BLaER1 (cell line): Measurements from ENCODE around the gene LRRC8C.

ENCODE experiments used
- H3K27ac ChIP-seq: shearing (Covaris generic); formaldehyde crosslinking; 2 replicates; pipeline ENCODE4 v1.8.1; 2022
- H3K27me3 ChIP-seq: shearing (Covaris generic); formaldehyde crosslinking; 2 replicates; pipeline ENCODE4 v1.8.1; 2022
- H3K36me3 ChIP-seq: shearing (Covaris generic); formaldehyde crosslinking; 2 replicates; pipeline ENCODE4 v1.8.1; 2022
- H3K4me1 ChIP-seq: shearing (Covaris generic); formaldehyde crosslinking; 2 replicates; pipeline ENCODE4 v1.8.1; 2022
- H3K4me2 ChIP-seq: shearing (Covaris generic); formaldehyde crosslinking; 2 replicates; pipeline ENCODE4 v1.8.1; 2022
- H3K4me3 ChIP-seq: shearing (Covaris generic); formaldehyde crosslinking; 2 replicates; pipeline ENCODE4 v1.8.1; 2022
- H3K9ac ChIP-seq: shearing (Covaris generic); formaldehyde crosslinking; 2 replicates; pipeline ENCODE4 v1.8.1; 2022
- H3K9me3 ChIP-seq: shearing (Covaris generic); formaldehyde crosslinking; 2 replicates; pipeline ENCODE4 v1.8.1; 2022
- H4K20me1 ChIP-seq: shearing (Covaris generic); formaldehyde crosslinking; 2 replicates; pipeline ENCODE4 v1.8.1; 2022
- Cebpa-rat ChIP-seq: shearing (Covaris generic); IDR thresholded peaks from 2 replicates; pipeline ENCODE4 v1.8.1; 2022

LRRC8C gene

GRCh38 chr1:89724369-89725010 is 91.6 kb downstream of the LRRC8C start:
- Histone ChIP-seq H3K4me3 (no peak overlapping the region), H3K4me2 (peak overlapping the region; percentile 58), H3K9me3 (no peaks in the 10 kb centered on the region; the same call in 1 of the 2 replicates), H4K20me1 (no peaks in the 10 kb centered on the region), H3K9ac (no peak overlapping the region), H3K4me1 (peaks cover 71% of the 10 kb centered on the region), H3K27ac (peak overlapping the region; percentile 52), H3K27me3 (no peaks in the 10 kb centered on the region), H3K36me3 (0 out of 2 replicates have a peak, but pooled peaks cover 4% of the 10 kb centered on the region)
- TF ChIP-seq Cebpa-rat: no peak

- no peaks in the 10 kb centered on the region for H4K20me1 ChIP-seq
- H3K27me3 ChIP-seq: no peaks in the 10 kb centered on the region
- H3K4me1 ChIP-seq: peaks cover 66% of the 10 kb centered on the region
- H3K36me3 ChIP-seq: 0 out of 2 replicates have a peak, but pooled peaks cover 4% of the 10 kb centered on the region
- no peak overlapping the region for H3K9ac ChIP-seq
- H3K9me3 ChIP-seq: no peaks in the 10 kb centered on the region; the same call in 1 of the 2 replicates
- no peak for TF ChIP-seq Cebpa-rat
- no peak overlapping the region for H3K4me3 ChIP-seq
- H3K27ac ChIP-seq: peak overlapping the region; percentile 52
- peak overlapping the region; percentile 58 for H3K4me2 ChIP-seq
Measured at GRCh38 chr1:89725011-89725370, 92.1 kb downstream of the LRRC8C start.

GRCh38 chr1:89725631-89726030 is 92.7 kb downstream of the LRRC8C start:
- 0 out of 2 replicates have a peak, but pooled peaks cover 4% of the 10 kb centered on the region for H3K36me3 ChIP-seq
- H3K9me3 ChIP-seq: no peaks in the 10 kb centered on the region; the same call in 1 of the 2 replicates
- no peak overlapping the region for H3K4me3 ChIP-seq
- H3K4me1 ChIP-seq: peaks cover 59% of the 10 kb centered on the region
- no peaks in the 10 kb centered on the region for H4K20me1 ChIP-seq
- 0 out of 2 replicates have a peak overlapping the region, but pooled peaks have one; percentile 58 for H3K4me2 ChIP-seq
- no peak for TF ChIP-seq Cebpa-rat
- H3K27ac ChIP-seq: 0 out of 2 replicates have a peak overlapping the region, but pooled peaks have one; percentile 5
- no peak overlapping the region for H3K9ac ChIP-seq
- H3K27me3 ChIP-seq: no peaks in the 10 kb centered on the region

DNA sequence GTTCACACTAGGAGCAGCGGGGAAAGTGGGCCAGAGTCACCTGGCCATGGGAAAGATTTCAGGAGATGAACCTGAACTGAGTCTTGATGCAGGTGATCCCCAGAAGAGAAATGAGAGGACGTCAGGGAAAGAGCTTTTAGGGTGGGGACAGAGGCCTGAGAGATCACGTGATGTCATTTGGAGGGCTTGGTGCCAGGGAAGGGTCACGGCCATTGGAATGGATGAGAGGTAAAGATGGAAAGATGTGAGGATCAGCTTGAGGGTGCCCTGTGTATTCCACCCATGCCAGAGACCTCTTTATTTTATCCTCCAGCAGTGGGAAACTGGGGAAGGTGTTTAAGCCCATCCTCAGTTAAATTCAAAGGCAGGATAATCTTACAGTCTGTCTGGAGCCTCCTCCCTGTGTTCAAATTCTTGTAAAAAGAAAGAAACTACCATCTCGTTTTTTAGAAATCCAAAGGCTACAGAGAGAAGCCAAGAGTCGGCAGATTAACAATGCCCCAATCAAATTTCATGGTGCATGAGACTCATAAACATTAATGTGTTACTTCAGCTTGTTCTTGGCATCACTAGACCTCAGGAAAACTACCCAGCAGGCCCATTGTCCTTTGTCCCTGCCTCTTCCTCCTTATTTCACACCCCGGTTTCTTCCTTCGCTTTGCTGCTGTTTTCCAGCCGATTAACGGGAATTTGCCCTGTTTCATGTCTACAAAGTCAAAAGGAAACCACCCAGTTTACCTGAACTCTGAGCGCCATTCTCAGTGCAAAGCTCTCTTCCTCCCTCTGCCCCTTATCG is 94.8 kb downstream of the LRRC8C start:
- no peak overlapping the region for H3K9ac ChIP-seq
- H3K4me3 ChIP-seq: no peak overlapping the region
- peaks cover 45% of the 10 kb centered on the region for H3K4me1 ChIP-seq
- no peak overlapping the region for H3K27ac ChIP-seq
- H3K27me3 ChIP-seq: no peaks in the 10 kb centered on the region
- TF ChIP-seq Cebpa-rat: no peak
- 0 out of 2 replicates have a peak, but pooled peaks cover 4% of the 10 kb centered on the region for H3K36me3 ChIP-seq
- H3K4me2 ChIP-seq: peak overlapping the region; percentile 19
- no peaks in the 10 kb centered on the region for H4K20me1 ChIP-seq
- no peaks in the 10 kb centered on the region; the same call in 1 of the 2 replicates for H3K9me3 ChIP-seq

DNA sequence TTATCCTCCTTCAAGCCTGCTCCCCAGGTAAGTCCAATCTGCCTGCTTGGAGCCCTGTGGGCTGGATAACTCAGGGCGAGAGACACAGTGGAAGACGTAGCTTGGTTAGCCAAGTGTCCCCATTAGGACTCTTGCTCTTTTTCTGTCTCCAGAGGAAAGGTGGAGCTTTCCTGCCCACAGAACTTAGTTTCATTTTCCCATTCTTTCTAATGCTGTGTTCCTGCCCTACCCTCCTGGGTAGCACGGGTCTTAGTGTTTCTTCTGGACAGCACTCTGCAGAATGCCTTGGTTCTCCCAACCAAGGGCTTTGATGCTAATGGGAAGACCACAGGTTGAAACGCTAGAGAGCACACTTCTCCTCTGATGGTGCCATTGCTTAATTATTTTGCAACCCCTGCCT is 95.5 kb downstream of the LRRC8C start:
- peak overlapping the region; percentile 19 for H3K4me2 ChIP-seq
- no peaks in the 10 kb centered on the region for H3K27me3 ChIP-seq
- no peak overlapping the region for H3K9ac ChIP-seq
- TF ChIP-seq Cebpa-rat: no peak
- H3K4me3 ChIP-seq: no peak overlapping the region
- no peak overlapping the region for H3K27ac ChIP-seq
- H4K20me1 ChIP-seq: no peaks in the 10 kb centered on the region
- H3K9me3 ChIP-seq: no peaks in the 10 kb centered on the region; the same call in 1 of the 2 replicates
- H3K36me3 ChIP-seq: 0 out of 2 replicates have a peak, but pooled peaks cover 4% of the 10 kb centered on the region
- H3K4me1 ChIP-seq: peaks cover 38% of the 10 kb centered on the region

GRCh38 chr1:89732206-89732605 is 99.3 kb downstream of the LRRC8C start:
- Histone ChIP-seq H3K9ac (no peak overlapping the region), H3K27me3 (no peaks in the 10 kb centered on the region), H3K4me3 (no peak overlapping the region), H4K20me1 (no peaks in the 10 kb centered on the region), H3K9me3 (no peaks in the 10 kb centered on the region), H3K4me1 (peaks cover 16% of the 10 kb centered on the region), H3K36me3 (no peaks in the 10 kb centered on the region), H3K4me2 (no peak overlapping the region), H3K27ac (no peak overlapping the region)
- TF ChIP-seq Cebpa-rat: no peak

DNA sequence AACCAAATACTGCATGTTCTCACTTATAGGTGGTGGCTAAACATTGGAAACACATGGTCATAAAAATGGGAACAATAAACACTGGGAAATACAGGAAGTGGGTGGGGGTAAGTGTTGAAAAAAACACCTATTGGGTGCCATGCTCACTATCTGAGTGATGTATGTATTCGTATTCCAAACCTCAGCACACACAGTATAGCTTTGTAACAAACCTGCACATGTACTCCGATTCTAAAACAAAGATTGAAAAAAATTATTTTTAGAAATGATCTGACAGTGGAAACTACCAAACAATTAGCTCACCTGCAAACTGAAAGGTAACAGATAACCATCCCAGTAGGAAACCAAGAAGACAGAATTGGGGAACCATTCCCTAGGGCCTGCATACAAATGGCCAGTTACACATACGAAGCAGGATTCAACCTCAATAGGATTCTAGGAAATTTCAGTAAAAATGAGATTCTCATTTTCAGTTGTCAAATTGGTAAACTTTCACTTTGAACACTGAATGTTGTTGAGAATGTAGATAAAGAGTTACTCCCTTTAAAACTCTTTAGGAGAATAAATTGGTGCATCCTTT is 99.8 kb downstream of the LRRC8C start:
- H3K27ac ChIP-seq: no peak overlapping the region
- no peaks in the 10 kb centered on the region for H3K36me3 ChIP-seq
- no peak overlapping the region for H3K4me2 ChIP-seq
- no peak overlapping the region for H3K9ac ChIP-seq
- H3K9me3 ChIP-seq: no peaks in the 10 kb centered on the region
- no peak overlapping the region for H3K4me3 ChIP-seq
- H3K27me3 ChIP-seq: no peaks in the 10 kb centered on the region
- peaks cover 11% of the 10 kb centered on the region for H3K4me1 ChIP-seq
- no peak for TF ChIP-seq Cebpa-rat
- no peaks in the 10 kb centered on the region for H4K20me1 ChIP-seq

DNA sequence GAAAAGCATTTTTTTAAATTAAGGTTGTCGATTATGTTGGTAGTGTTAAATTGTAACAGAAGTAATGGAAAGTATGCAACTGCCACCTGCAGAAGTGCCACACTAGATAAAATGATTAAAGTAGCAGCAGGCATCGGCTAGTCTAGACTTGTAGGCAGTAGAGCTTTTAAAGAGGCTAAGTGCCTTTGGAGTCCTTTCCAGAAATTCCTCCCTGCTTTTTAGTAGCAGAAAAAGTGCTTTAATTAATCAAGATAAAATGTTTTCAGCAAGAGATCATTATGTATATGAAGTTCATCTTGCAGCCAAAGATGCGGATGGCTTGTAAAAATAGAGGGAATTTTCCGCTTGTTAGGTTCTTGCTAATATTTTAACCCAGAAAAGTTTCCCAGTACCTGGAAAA is 100.8 kb downstream of the LRRC8C start:
- H3K4me3 ChIP-seq: no peak overlapping the region
- H3K27me3 ChIP-seq: no peaks in the 10 kb centered on the region
- TF ChIP-seq Cebpa-rat: no peak
- H3K4me1 ChIP-seq: peaks cover under 1% of the 10 kb centered on the region
- no peak overlapping the region for H3K4me2 ChIP-seq
- H3K9me3 ChIP-seq: no peaks in the 10 kb centered on the region
- no peaks in the 10 kb centered on the region for H4K20me1 ChIP-seq
- H3K9ac ChIP-seq: no peak overlapping the region
- no peak overlapping the region for H3K27ac ChIP-seq
- H3K36me3 ChIP-seq: no peaks in the 10 kb centered on the region

DNA sequence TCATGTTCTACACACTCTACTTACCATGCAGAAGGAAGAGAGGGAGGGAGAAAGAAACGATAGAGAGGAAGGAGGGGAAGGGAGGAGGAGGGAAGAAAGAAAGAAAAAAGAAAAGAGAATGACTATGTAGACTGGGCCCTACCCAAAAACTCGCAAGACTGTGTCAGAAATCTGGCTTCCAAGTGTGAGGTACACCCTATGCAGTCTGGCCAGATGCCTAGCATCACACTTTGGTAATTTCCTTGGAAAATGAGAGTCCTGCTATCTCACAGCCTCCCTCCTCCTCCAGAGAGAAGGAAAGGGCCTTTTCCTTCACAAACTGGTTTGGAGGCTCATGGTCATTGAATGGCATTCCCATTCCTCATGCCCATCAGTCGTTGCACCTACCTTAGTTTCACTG is 101.5 kb downstream of the LRRC8C start:
- H3K27me3 ChIP-seq: no peaks in the 10 kb centered on the region
- H3K4me2 ChIP-seq: no peak overlapping the region
- H3K27ac ChIP-seq: no peak overlapping the region
- no peak for TF ChIP-seq Cebpa-rat
- no peaks in the 10 kb centered on the region for H3K9me3 ChIP-seq
- H4K20me1 ChIP-seq: no peaks in the 10 kb centered on the region
- H3K4me1 ChIP-seq: 0 out of 2 replicates have a peak, but pooled peaks cover 2% of the 10 kb centered on the region
- no peak overlapping the region for H3K4me3 ChIP-seq
- H3K36me3 ChIP-seq: no peaks in the 10 kb centered on the region
- H3K9ac ChIP-seq: no peak overlapping the region

DNA sequence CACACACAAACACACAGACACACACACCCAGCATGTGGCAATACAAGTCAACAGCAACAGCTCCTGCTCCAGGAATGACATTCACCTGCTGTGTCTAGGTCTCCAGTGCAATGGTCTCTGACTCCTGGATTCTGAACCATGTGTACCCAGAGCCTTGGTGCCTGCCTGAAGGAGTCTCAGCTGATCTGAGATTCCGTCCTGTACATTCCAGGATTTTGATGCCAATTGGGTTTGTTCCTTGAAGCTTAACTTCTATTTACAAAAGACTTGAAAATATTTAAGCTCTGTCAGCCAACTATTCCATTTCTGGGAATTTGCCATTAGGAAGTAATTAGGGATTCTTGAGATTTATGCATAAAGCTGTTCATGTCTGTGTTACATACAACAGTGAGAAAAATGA is 102.6 kb downstream of the LRRC8C start:
- H3K27me3 ChIP-seq: no peaks in the 10 kb centered on the region
- no peak for TF ChIP-seq Cebpa-rat
- 0 out of 2 replicates have a peak, but pooled peaks cover 6% of the 10 kb centered on the region for H3K4me1 ChIP-seq
- no peaks in the 10 kb centered on the region for H3K9me3 ChIP-seq
- H3K4me2 ChIP-seq: no peak overlapping the region
- H3K4me3 ChIP-seq: no peak overlapping the region
- H4K20me1 ChIP-seq: no peaks in the 10 kb centered on the region
- H3K9ac ChIP-seq: no peak overlapping the region
- no peaks in the 10 kb centered on the region for H3K36me3 ChIP-seq
- no peak overlapping the region for H3K27ac ChIP-seq
